Ammon's horn (tissue), 1 donor: ENCODE measurements around the gene TLK1.

Source experiments
- DNase-seq: peaks from one replicate; pipeline ENCODE4 v3.0.0-alpha.2; 2016; ENCODE audit warnings: low spot score

The TLK1 gene

DNA sequence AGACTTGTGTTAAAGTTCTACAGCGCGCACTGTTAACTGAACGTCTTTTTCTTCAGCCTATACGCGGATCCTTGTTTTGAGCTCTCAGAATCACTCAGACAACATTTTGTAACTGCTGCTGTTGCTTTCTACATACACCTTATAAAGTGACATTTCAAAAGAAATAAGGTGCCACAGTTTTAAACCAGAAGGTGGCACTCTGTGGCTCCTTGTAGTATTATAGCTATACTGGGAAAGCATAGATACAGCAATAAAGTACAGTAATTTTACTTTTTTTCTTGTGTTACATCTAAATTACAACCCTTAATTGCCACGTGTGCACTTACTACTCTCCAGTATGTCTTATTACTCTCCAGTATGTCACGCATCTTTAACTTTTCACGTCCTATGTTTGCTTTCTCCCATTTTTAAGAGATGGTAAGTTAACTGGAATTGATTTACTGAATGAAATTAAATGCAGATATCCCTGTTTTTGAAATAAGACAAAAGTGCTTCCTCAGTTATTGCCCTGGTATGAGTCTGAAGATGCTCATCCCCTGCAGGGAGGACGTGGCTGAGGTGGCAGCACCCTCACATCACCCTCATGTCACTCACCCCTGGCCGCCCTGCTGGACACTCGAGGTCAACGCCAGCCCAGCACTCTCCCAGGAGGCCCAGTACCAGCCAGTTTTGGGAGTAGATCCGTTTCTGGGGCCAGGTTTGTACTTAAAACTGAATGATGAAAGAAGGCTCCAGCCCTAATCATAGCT is 193.9 kb downstream of the TLK1 start:
- no peak for DNase-seq

DNA sequence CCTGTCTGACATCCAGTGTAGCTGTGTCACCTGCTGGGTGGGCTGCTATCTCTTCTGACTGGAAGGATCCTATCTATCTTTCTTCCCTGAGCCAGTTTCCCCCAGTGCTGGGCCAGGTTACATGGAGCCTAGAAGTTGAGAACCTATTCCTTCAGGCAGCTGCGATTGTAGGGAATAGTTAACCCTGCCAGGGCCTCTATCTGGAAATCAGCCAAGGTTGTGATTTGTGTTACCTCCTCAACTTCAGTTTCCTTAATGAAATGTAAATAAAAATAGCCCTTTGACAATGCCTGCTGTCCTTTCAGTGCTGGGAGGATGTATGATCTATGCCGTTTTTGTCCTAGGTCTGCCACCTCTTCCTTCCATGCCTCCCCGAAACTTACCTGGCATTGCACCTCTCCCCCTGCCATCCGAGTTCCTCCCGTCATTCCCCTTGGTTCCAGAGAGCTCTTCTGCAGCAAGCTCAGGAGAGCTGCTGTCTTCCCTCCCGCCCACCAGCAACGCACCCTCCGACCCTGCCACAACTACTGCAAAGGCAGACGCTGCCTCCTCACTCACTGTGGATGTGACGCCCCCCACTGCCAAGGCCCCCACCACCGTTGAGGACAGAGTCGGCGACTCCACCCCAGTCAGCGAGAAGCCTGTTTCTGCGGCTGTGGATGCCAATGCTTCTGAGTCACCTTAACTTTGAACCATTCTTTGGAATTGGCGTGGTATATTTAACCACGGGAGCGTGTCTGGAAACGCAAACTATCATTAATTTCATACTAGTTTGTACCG is 195.1 kb downstream of the TLK1 start:
- no peak for DNase-seq

DNA sequence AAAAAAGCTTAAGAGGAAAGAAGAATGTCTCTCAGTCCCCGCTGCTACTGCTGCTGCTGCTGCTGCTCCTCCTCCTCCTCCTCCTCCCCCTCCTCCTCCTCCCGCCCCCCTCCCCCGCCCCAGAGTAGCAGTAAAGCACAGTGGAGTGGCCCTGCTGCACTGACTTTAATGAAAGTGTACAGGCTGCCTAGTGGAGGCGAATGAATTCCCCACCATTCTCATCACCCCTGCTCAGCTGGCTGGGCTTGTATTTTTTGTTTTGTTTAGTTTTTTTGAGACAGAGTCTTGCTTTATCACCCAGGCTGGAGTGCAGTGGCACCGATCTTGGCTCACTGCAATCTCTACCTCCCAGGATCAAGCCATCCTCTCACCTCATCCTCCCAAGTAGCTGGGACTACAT is 197.3 kb downstream of the TLK1 start:
- DNase-seq, result no peak

DNA sequence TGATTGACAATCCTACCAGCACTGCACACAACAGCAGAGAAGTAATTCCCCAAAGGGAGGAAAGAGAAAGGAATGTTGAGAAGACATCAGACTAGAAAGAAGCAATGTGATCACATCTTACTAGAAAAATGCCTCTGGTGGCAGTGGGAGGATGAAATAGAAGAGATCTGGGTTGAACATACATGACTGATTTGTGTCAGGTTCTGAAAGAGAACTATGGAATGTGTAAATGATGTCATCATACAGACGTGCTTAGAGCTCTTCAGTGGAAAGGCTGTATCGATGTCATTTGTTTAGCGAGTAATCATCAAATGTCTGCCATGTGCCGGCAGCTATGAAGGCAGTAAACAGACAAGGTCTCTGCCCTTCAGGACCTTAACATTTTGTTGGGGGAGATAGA is 206.8 kb downstream of the TLK1 start:
- DNase-seq, result no peak

DNA sequence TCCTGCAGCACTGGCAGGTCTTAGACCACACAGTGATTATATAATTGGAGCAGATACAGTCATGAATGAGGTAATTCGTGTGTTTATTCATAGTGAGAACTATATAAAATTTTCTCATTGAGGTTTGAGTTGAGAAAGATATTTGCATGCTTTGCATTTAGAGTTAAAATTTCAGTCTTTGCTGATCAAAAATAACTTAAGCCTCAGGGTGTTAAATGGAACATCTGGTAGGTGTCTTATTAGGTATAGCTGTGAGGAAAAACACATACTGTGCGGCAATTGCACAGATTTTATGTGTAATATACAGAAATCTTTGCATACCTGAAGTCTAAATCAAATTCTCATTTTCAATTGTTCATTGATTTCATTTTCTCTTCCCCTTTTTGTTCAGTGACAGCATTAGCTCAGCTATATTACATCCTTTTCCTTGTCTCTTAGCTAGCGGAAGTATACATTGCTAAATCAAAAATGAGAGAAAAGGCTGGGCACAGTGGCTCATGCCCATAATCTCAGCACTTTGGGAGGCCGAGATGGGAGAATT is 210.4 kb downstream of the TLK1 start:
- DNase-seq, result no peak

DNA sequence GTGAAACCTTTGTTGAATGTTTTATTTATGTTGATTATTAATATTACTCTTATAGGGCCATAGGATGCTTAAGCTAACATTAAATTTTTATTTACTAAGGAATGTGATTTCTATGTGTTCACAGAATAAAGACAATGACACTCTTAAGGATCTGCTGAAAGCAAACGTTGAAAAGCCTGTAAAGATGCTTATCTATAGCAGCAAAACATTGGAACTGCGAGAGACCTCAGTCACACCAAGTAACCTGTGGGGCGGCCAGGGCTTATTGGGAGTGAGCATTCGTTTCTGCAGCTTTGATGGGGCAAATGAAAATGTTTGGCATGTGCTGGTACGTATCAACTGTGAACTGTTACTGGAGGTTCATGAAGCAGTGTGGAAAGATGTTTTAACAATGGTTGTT is 211.3 kb downstream of the TLK1 start:
- no peak for DNase-seq

DNA sequence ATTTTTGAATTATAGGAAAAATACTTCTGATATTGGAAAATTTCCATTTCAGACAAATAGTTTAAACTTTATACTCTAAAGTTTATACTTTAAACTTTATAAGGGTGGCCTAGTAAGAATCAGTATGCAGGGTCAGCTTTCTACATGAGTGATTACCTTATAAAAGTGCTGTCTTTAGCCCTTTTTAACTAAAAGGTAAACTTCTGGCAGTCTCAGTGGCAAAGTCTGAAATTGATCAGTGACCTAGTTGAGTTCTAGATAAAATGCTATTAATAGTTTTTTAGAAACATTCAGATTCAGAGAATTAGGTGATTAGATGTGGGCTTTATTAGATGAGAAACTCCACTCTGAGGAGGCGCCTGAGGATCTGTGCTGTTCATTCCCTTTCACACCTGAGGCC is 216.1 kb downstream of the TLK1 start:
- no peak for DNase-seq

DNA sequence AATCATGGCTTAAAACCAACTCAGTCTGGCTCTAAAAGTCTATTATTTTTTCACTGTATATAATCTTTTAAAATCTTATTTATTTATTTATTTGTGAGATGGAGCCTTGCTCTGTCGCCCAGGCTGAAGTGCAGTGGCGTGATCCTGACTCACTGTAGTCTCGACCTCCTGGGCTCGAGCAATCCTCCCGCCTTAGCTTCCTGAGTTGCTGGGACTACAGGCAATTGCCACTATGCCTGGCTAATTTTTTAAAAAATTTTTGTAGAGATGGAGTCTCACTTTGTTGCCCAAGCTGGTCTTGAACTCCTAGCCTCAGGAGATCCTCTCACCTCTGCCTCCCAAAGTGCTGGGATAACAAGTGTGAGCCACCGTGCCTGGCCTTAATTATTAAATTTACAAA is 217.1 kb downstream of the TLK1 start:
- no peak for DNase-seq

DNA sequence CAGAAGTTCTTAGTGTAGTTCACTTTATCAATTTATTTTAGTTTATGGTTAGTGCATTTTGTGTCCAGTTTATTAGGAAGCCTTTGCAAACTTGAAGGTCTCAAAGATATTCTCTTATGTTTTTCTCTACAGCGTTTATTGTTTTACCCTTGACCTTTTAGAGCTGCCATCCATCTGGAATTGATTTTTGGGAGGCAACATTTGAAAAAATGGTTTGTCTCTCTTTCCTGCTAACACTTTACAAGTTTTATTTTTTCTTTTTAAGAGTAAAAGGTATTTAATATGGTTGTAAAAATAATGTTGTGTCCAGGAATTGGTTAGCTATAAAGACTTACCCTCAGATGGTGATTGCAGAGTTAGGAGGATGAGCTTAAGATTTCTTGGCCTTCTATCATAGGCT is 217.7 kb downstream of the TLK1 start:
- no peak for DNase-seq

DNA sequence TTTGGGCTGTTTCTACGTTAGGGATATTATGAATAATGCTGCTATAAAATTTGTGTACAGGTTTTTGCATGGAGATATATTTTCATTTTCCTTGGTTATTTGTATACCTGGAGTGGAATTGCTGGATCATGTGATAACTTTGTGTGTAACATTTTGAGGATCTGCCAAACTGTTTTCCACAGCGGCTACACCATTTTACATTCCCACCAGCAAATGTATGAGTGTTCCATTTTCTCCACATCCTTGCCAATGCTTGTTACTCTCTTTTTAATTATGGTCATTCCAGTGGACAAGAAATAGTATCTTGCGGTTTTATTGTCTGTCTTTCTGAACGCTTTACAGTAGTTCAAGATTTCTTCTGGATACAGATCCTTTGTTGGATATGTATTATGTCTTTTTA is 218.1 kb downstream of the TLK1 start:
- no peak for DNase-seq
